Nephron (organoid): Measurements from ENCODE around the gene DNAI1.

Source experiments
- H3K27ac Mint-ChIP-seq, 3 experiments: 2 replicates each; pipeline ENCODE4 v1.8.0; 2020; ENCODE audit warnings: mixed read lengths in 3 of 3, mild to moderate bottlenecking in 2 of 3, moderate library complexity in 1 of 3
- H3K27me3 Mint-ChIP-seq: 2 replicates; pipeline ENCODE4 v1.8.0; 2021; ENCODE audit warnings: low read depth, mild to moderate bottlenecking, moderate library complexity, mixed read lengths
- H3K36me3 Mint-ChIP-seq: 2 replicates; pipeline ENCODE4 v1.8.0; 2020; ENCODE audit warnings: low read depth, mixed read lengths
- H3K4me1 Mint-ChIP-seq: 2 replicates; pipeline ENCODE4 v1.8.0; 2020; ENCODE audit warnings: mixed read lengths
- H3K4me3 Mint-ChIP-seq, 3 experiments: 2 replicates each; pipeline ENCODE4 v1.8.0; 2020; ENCODE audit warnings: mild to moderate bottlenecking in 3 of 3, mixed read lengths in 3 of 3, moderate library complexity in 2 of 3
- H3K9me3 Mint-ChIP-seq: 2 replicates; pipeline ENCODE4 v1.8.0; 2020; ENCODE audit warnings: mixed read lengths
- TF ChIP-seq, protein P1 (sequence below), 3 experiments: fragments of 200-600 bp; sonication (generic); IDR thresholded peaks; one replicate each; pipeline ENCODE4 v1.5.0; 2021; ENCODE audit warnings: antibody characterized with exemption in 3 of 3; ENCODE audit not compliant: unreplicated experiment in 3 of 3

DNAI1 gene

DNA sequence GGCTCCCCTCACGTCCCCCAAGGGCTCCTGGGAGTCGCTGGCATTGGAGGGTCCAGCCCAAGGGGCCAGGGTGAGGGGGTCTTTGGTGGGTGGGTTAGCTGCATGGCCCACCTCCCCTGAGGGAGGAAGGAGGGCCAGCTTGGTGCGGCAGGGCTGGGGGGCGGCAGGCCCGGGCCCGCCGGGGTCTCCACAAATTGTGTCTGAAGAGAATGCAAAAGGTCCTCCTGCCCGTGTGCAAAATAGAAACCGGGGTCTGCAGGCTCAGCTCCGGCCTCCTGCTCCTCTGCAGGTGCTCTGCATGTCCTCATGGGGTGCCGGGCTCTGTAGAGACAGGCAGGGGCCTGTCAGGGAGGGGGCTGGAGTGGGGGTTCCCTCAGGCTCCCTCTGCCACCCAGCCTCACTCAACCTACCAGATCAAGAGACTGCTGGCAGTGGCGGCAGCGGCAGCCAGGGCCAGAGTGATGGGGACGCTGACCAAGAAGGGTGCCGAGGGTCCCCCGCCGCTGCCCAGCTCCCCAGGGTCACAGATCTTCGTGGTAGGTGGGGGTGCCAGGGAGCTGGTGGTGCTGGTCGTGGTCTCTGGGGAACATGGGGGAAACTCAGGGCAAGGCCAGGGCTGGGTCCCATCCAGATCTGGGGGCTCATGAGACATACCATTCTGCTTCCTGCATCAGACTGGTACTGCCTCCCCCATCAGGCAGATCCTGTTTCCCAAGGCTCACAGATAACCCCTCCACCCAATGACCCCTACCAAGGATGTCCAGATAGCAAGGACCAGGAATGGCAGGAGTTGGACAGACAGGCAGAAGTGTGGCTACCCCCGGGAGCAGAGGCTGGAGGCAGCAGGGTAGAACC lies 93.4 kb downstream of the DNAI1 start:
- H3K9me3 Mint-ChIP-seq: no peaks in the 10 kb centered on the region
- TF ChIP-seq, protein P1, sequence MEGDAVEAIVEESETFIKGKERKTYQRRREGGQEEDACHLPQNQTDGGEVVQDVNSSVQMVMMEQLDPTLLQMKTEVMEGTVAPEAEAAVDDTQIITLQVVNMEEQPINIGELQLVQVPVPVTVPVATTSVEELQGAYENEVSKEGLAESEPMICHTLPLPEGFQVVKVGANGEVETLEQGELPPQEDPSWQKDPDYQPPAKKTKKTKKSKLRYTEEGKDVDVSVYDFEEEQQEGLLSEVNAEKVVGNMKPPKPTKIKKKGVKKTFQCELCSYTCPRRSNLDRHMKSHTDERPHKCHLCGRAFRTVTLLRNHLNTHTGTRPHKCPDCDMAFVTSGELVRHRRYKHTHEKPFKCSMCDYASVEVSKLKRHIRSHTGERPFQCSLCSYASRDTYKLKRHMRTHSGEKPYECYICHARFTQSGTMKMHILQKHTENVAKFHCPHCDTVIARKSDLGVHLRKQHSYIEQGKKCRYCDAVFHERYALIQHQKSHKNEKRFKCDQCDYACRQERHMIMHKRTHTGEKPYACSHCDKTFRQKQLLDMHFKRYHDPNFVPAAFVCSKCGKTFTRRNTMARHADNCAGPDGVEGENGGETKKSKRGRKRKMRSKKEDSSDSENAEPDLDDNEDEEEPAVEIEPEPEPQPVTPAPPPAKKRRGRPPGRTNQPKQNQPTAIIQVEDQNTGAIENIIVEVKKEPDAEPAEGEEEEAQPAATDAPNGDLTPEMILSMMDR (IDR thresholded peaks at IDR 0.05; ENCODE audit: unreplicated experiment in 3 of 3): no peak
- H3K36me3 Mint-ChIP-seq: peaks cover 6% of the 10 kb centered on the region
- H3K27me3 Mint-ChIP-seq: peaks cover 35% of the 10 kb centered on the region
- peaks cover 36% of the 10 kb centered on the region for H3K4me1 Mint-ChIP-seq
- H3K27ac Mint-ChIP-seq: no peak overlapping the region
- no peak overlapping the region for H3K4me3 Mint-ChIP-seq

DNA sequence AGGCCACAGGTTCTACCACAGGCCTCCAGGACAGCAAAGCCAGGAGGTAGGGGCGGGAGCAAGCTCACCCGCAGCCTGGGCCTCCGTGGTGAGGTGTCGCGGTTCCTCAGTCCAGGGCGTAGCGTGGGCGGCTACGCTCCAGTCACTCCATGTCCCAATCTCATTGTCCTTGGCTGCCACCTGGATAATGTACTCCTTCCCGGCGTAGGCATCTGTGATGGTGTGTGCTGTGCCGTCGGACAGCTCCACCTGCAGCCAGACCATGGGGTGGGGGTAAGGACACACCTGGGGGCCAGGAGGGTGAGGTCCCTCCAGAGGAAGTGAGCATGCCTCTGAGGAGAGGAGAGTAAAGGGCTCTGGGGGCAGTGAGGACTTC lies 94.0 kb downstream of the DNAI1 start:
- Mint-ChIP-seq H3K4me1 (peaks cover 40% of the 10 kb centered on the region), H3K36me3 (peaks cover 10% of the 10 kb centered on the region), H3K4me3 (no peak overlapping the region), H3K27ac (no peak overlapping the region), H3K27me3 (peaks cover 34% of the 10 kb centered on the region), H3K9me3 (no peaks in the 10 kb centered on the region)
- TF ChIP-seq, protein P1 (IDR thresholded peaks at IDR 0.05; ENCODE audit: unreplicated experiment in 3 of 3): no peak

DNA sequence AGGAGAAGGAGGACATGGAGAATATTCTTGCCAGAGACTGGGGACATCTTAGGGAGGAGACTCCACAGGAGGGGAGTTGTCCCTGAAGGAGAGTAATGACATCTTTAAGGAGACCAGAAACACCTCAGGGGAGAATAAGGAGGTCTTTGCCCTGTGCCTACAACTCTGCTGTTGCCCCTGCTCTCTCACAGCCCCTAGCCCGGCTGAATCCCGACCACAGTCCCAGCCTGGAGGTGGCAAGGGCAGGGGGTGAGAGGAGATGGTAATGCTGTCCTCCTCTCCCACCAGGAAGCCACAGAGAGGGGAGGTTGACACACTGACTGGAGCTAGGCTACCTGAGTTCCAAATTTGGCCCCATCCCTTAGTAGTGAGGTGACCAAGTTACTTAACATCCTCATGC lies 94.4 kb downstream of the DNAI1 start:
- Mint-ChIP-seq H3K4me1 (peaks cover 43% of the 10 kb centered on the region), H3K4me3 (no peak overlapping the region), H3K27me3 (peaks cover 35% of the 10 kb centered on the region), H3K36me3 (peaks cover 10% of the 10 kb centered on the region), H3K27ac (no peak overlapping the region), H3K9me3 (no peaks in the 10 kb centered on the region)
- TF ChIP-seq, protein P1 (IDR thresholded peaks at IDR 0.05; ENCODE audit: unreplicated experiment in 3 of 3): no peak

DNA sequence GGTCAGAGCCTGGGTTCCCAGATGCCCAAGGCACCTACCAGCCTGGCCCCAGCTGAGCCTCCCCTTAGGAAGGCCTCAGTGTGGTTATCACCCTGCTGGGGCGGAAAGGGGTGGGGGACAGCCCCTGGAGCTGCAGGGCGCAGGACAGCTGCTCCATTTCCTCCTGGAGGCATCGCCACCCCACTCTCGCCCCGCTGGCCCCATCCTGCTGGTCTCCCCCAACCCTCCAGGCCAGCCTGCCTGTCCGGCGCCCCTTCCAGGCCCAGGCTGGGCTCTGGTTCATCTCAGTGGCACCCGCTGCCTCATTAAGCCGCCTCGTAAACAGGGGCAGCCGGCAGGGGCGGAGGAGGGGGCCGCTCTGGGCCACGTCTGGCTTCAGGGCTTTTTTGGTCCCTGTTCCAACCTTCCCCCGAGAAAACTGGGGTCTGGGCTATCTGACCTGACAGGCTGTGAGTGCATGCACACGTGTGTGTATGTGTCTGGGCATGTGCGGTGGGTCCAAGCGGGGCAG lies 95.0 kb downstream of the DNAI1 start:
- H3K4me1 Mint-ChIP-seq: peaks cover 44% of the 10 kb centered on the region

DNA sequence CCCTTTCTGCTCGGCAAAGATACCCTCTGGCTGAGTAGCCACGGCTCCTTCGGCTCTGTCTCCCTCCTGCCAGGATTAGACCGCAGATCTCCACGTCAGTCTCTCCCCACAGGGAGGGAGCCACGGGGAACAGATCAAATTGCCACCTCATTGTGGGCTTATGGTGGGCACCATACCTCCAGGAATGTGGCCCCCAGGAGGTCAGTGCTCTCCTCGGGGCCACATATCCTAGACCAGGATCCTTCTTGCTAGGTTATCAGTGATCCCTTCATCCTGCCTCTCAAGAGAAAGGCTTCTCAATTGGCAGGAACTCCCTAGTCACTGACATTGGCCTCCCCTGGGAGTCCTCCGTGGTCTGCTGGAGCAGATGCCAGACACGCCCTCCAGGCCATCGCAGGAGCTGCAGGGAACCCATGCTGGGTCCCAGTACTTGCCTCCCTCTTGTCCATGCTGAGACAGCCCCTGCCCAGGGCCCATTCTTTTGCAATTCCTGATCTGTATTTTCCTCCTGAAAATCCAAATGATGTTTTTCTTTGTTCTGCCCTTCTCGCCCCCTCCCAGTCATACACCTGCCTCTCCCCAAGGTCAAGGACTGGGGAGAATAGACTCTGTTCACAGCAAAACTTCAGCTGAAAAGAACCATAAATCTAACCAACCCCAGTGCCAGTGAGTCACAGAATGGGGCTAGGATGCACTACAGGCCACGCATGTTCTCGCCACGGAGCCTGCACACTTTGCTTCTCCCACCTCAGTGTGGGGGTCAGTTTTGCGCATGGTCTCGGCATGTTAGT lies 95.8 kb downstream of the DNAI1 start:
- Mint-ChIP-seq H3K36me3 (peaks cover 10% of the 10 kb centered on the region), H3K9me3 (no peaks in the 10 kb centered on the region), H3K4me3 (peak overlapping the region in 2 of 3 experiments; percentile 28 to 34), H3K4me1 (peaks cover 52% of the 10 kb centered on the region), H3K27me3 (peaks cover 34% of the 10 kb centered on the region), H3K27ac (peak overlapping the region; percentile 8 to 38 (median 29))
- TF ChIP-seq, protein P1 (IDR thresholded peaks at IDR 0.05; ENCODE audit: unreplicated experiment in 3 of 3): no peak

More for the DNA sequence above, 95.0 kb downstream of the DNAI1 start:
- TF ChIP-seq, protein P1 (IDR thresholded peaks at IDR 0.05; ENCODE audit: unreplicated experiment in 3 of 3): no peak
- no peak overlapping the region for H3K27ac Mint-ChIP-seq
- H3K36me3 Mint-ChIP-seq: peaks cover 10% of the 10 kb centered on the region
- H3K27me3 Mint-ChIP-seq: peaks cover 33% of the 10 kb centered on the region
- no peak overlapping the region for H3K4me3 Mint-ChIP-seq
- H3K9me3 Mint-ChIP-seq: no peaks in the 10 kb centered on the region
